GM12873 (cell line): ENCODE measurements around the gene SEMA6A.

Experiments used
- CTCF ChIP-seq: IDR thresholded peaks from 2 replicates; pipeline ENCODE4 v1.5.1; 2012; ENCODE audit warnings: low read depth, mild to moderate bottlenecking, moderate library complexity, low read length, control low read depth; ENCODE audit not compliant: insufficient read depth; ENCODE audit errors: missing control alignments

Gene SEMA6A

GRCh38 chr5:116612431-116612830 lies 37.8 kb upstream of the SEMA6A start:
- TF ChIP-seq CTCF: no peak

GRCh38 chr5:116605310-116606070 lies 30.9 kb upstream of the SEMA6A start:
- no peak for TF ChIP-seq CTCF

GRCh38 chr5:116604805-116605204 lies 30.2 kb upstream of the SEMA6A start:
- TF ChIP-seq CTCF: no peak

GRCh38 chr5:116600876-116601275 lies 26.3 kb upstream of the SEMA6A start:
- no peak for TF ChIP-seq CTCF

- TF ChIP-seq CTCF: no peak
Observed at GRCh38 chr5:116598911-116599310, 24.3 kb upstream of the SEMA6A start.

- TF ChIP-seq CTCF: no peak
Observed at GRCh38 chr5:116595498-116595897, 20.9 kb upstream of the SEMA6A start.

- TF ChIP-seq CTCF: no peak
Observed at GRCh38 chr5:116593340-116593739, 18.7 kb upstream of the SEMA6A start.

GRCh38 chr5:116585227-116585626 lies 10.6 kb upstream of the SEMA6A start:
- no peak for TF ChIP-seq CTCF
